WTC11 (cell line): ENCODE data around the gene TFPT. TPM values are rescaled to one million over a fixed set of nuclear protein-coding genes. Genes with fewer than 3 reads are reported as not detected.

Source experiments
- ATAC-seq: fragments of 200-7000 bp; cut with Tn5 transposase; 2 replicates; pipeline ENCODE4 v1.10.0; 2021; ENCODE audit warnings: mild to moderate bottlenecking, moderate library complexity
- CTCF ChIA-PET: fragments of 300-600 bp; sonication (Branson Sonifier 250); formaldehyde crosslinking; loops from one replicate; lab custom pipeline; 2021; ENCODE audit warnings: antibody characterized with exemption; lab: Charles Lee
- POLR2A ChIA-PET: fragments of 350-600 bp; sonication (Branson Sonifier 250); formaldehyde crosslinking; loops from one replicate; lab custom pipeline; 2021; ENCODE audit warnings: antibody characterized with exemption; lab: Charles Lee
- DNase-seq: peaks from one replicate; pipeline ENCODE4 v3.0.0; 2021; ENCODE audit warnings: low spot score
- H3K27ac Mint-ChIP-seq: 2 replicates; pipeline ENCODE4 v1.8.0; 2021; ENCODE audit warnings: mixed read lengths
- H3K27me3 Mint-ChIP-seq: 2 replicates; pipeline ENCODE4 v1.8.0; 2021; ENCODE audit warnings: low read depth, mild to moderate bottlenecking, moderate library complexity, mixed read lengths
- H3K36me3 Mint-ChIP-seq: 2 replicates; pipeline ENCODE4 v1.8.0; 2021; ENCODE audit warnings: mixed read lengths
- H3K4me1 Mint-ChIP-seq: 2 replicates; pipeline ENCODE4 v1.8.0; 2022; ENCODE audit warnings: mixed read lengths
- H3K4me3 Mint-ChIP-seq: 2 replicates; pipeline ENCODE4 v1.8.0; 2021; ENCODE audit warnings: mild to moderate bottlenecking, moderate library complexity, mixed read lengths
- H3K9me3 Mint-ChIP-seq: 2 replicates; pipeline ENCODE4 v1.8.0; 2021; ENCODE audit warnings: mixed read lengths
- AFF4 ChIP-seq: sonication (generic); formaldehyde crosslinking; IDR thresholded peaks from 2 replicates; pipeline ENCODE4 v1.8.1; 2023; ENCODE audit warnings: mild to moderate bottlenecking, missing genetic modification reagents, borderline replicate concordance
- ATF1 ChIP-seq: sonication (generic); formaldehyde crosslinking; IDR thresholded peaks from 2 replicates; pipeline ENCODE4 v1.8.1; 2023; ENCODE audit warnings: mild to moderate bottlenecking, moderate library complexity, missing genetic modification reagents
- CREB1 ChIP-seq: sonication (generic); formaldehyde crosslinking; IDR thresholded peaks from 2 replicates; pipeline ENCODE4 v1.8.0; 2023; ENCODE audit warnings: mild to moderate bottlenecking, missing genetic modification reagents
- E2F1 ChIP-seq: sonication (generic); formaldehyde crosslinking; IDR thresholded peaks from 2 replicates; pipeline ENCODE4 v1.8.0; 2022; ENCODE audit warnings: mild to moderate bottlenecking, missing genetic modification reagents
- IRF2 ChIP-seq: sonication (generic); formaldehyde crosslinking; IDR thresholded peaks from 2 replicates; pipeline ENCODE4 v1.8.0; 2022; ENCODE audit warnings: low read depth, missing genetic modification reagents, borderline replicate concordance
- JUN ChIP-seq: sonication (generic); formaldehyde crosslinking; IDR thresholded peaks from 2 replicates; pipeline ENCODE4 v1.8.0; 2023; ENCODE audit warnings: mild to moderate bottlenecking, missing genetic modification reagents
- PRRX2 ChIP-seq: fragments of 250-450 bp; sonication (Bioruptor Pico); IDR thresholded peaks from 2 replicates; pipeline ENCODE4 v1.8.0; 2021; ENCODE audit warnings: mild to moderate bottlenecking
- TCF7 ChIP-seq: sonication (generic); formaldehyde crosslinking; IDR thresholded peaks from 2 replicates; pipeline ENCODE4 v1.8.0; 2022; ENCODE audit warnings: mild to moderate bottlenecking, low read depth, missing genetic modification reagents, moderate library complexity
- TEAD1 ChIP-seq: sonication (generic); formaldehyde crosslinking; IDR thresholded peaks from 2 replicates; pipeline ENCODE4 v1.8.0; 2022; ENCODE audit warnings: mild to moderate bottlenecking, missing genetic modification reagents
- ZMAT4 ChIP-seq: fragments of 250-450 bp; sonication (Bioruptor Pico); IDR thresholded peaks from 2 replicates; pipeline ENCODE4 v1.9.0; 2021; ENCODE audit warnings: mild to moderate bottlenecking
- ZNF219 ChIP-seq: sonication (generic); formaldehyde crosslinking; IDR thresholded peaks from 2 replicates; pipeline ENCODE4 v1.8.0; 2023; ENCODE audit warnings: missing genetic modification reagents, mild to moderate bottlenecking, borderline replicate concordance
- ZNF671 ChIP-seq: fragments of 250-450 bp; sonication (Bioruptor Pico); IDR thresholded peaks from 2 replicates; pipeline ENCODE4 v1.8.0; 2021; ENCODE audit warnings: mild to moderate bottlenecking
- total RNA-seq: library from RNA; stranded (reverse); gene quantifications from 3 replicates; pipeline ENCODE4 v1.2.3, GENCODE V29; 2021
- TF ChIP-seq, protein P1 (sequence below): sonication (generic); formaldehyde crosslinking; IDR thresholded peaks from 2 replicates; pipeline ENCODE4 v1.8.1; 2022; ENCODE audit warnings: missing genetic modification reagents, borderline replicate concordance
- TF ChIP-seq, protein P2 (sequence below): sonication (generic); formaldehyde crosslinking; IDR thresholded peaks from 2 replicates; pipeline ENCODE4 v1.8.0; 2022; ENCODE audit warnings: missing genetic modification reagents
- TF ChIP-seq, protein P3 (sequence below): sonication (generic); formaldehyde crosslinking; IDR thresholded peaks from 2 replicates; pipeline ENCODE4 v1.8.0; 2022; ENCODE audit warnings: mild to moderate bottlenecking, missing genetic modification reagents

TFPT gene
- total RNA-seq, 1 experiment from 2014 or later: 24.6 TPM

DNA sequence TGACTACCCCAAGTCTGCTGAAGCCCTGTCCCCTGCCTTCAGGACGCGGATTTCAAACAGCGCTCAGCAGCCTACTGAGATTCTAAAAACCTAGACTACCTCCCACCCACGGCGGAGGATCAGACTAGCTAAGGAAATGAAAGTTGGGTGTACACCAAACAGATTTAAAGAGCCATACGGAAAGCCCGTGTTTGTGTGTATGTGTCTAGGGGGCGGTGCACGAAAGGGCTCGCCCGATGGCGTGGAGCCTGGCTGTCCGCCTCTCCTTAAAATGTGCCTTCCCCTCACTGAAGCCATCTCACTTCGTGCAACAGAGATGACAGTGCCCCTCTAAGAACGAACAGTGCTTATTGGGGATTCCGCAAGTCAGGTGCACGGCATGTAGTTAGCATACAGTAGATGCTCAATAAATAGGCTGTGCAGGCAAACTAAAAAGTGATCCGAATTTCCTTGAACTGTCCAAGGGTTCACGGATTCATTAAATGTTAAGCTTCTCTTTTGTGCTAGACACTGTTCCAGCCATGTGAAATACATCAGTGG, 43.4 kb upstream of the TFPT start:
- Mint-ChIP-seq H3K4me3 (peak overlapping the region; percentile 100), H3K36me3 (peaks cover 27% of the 10 kb centered on the region), H3K27me3 (peaks cover 17% of the 10 kb centered on the region), H3K27ac (peak overlapping the region; percentile 94), H3K9me3 (no peaks in the 10 kb centered on the region), H3K4me1 (peaks cover 30% of the 10 kb centered on the region)
- TF ChIP-seq AFF4 (CRISPR knock-in tag): no peak
- no peak for TF ChIP-seq CREB1
- no peak for TF ChIP-seq ZMAT4 (CRISPR knock-in tag)
- no peak for TF ChIP-seq TEAD1
- no peak for TF ChIP-seq IRF2 (CRISPR knock-in tag)
- TF ChIP-seq, protein P1, sequence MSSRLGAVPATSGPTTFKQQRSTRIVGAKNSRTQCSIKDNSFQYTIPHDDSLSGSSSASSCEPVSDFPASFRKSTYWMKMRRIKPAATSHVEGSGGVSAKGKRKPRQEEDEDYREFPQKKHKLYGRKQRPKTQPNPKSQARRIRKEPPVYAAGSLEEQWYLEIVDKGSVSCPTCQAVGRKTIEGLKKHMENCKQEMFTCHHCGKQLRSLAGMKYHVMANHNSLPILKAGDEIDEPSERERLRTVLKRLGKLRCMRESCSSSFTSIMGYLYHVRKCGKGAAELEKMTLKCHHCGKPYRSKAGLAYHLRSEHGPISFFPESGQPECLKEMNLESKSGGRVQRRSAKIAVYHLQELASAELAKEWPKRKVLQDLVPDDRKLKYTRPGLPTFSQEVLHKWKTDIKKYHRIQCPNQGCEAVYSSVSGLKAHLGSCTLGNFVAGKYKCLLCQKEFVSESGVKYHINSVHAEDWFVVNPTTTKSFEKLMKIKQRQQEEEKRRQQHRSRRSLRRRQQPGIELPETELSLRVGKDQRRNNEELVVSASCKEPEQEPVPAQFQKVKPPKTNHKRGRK (CRISPR knock-in tag): no peak
- TF ChIP-seq ATF1 (CRISPR knock-in tag): no peak
- TF ChIP-seq, protein P2, sequence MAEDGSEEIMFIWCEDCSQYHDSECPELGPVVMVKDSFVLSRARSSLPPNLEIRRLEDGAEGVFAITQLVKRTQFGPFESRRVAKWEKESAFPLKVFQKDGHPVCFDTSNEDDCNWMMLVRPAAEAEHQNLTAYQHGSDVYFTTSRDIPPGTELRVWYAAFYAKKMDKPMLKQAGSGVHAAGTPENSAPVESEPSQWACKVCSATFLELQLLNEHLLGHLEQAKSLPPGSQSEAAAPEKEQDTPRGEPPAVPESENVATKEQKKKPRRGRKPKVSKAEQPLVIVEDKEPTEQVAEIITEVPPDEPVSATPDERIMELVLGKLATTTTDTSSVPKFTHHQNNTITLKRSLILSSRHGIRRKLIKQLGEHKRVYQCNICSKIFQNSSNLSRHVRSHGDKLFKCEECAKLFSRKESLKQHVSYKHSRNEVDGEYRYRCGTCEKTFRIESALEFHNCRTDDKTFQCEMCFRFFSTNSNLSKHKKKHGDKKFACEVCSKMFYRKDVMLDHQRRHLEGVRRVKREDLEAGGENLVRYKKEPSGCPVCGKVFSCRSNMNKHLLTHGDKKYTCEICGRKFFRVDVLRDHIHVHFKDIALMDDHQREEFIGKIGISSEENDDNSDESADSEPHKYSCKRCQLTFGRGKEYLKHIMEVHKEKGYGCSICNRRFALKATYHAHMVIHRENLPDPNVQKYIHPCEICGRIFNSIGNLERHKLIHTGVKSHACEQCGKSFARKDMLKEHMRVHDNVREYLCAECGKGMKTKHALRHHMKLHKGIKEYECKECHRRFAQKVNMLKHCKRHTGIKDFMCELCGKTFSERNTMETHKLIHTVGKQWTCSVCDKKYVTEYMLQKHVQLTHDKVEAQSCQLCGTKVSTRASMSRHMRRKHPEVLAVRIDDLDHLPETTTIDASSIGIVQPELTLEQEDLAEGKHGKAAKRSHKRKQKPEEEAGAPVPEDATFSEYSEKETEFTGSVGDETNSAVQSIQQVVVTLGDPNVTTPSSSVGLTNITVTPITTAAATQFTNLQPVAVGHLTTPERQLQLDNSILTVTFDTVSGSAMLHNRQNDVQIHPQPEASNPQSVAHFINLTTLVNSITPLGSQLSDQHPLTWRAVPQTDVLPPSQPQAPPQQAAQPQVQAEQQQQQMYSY (CRISPR knock-in tag): no peak
- TF ChIP-seq PRRX2 (CRISPR knock-in tag): no peak
- CTCF ChIA-PET: interaction anchor here (0.8 to 1.9 kb wide), 6 partner anchors 14 to 246 kb away, joined by 3 to 6 read pairs (median 5); partner anchors contain the start of gene MBOAT7
- no peak for DNase-seq
- POLR2A ChIA-PET: interaction anchor here (1.0 to 2.2 kb wide), 4 partner anchors 9 to 251 kb away, joined by 3 to 10 read pairs (median 3); partner anchors contain the start of gene CNOT3
- ATAC-seq: no peak

- DNase-seq: no peak
- Mint-ChIP-seq H3K27me3 (no peaks in the 10 kb centered on the region; the same call in 1 of the 2 replicates), H3K4me1 (peaks cover 19% of the 10 kb centered on the region), H3K27ac (no peak overlapping the region), H3K4me3 (no peak overlapping the region), H3K36me3 (peaks cover 38% of the 10 kb centered on the region)
- no peak for ATAC-seq
- POLR2A ChIA-PET: no interaction called here
- CTCF ChIA-PET: interaction anchor here (0.6 kb wide), 1 partner anchor 304 kb away, joined by 3 read pairs; no protein-coding TSS in a partner anchor
- no peak for TF ChIP-seq ZNF219 (CRISPR knock-in tag)
- no peak for TF ChIP-seq TCF7 (CRISPR knock-in tag)
- no peak for TF ChIP-seq E2F1 (CRISPR knock-in tag)
- no peak for TF ChIP-seq ATF1 (CRISPR knock-in tag)
- TF ChIP-seq JUN (CRISPR knock-in tag): no peak
- TF ChIP-seq ZNF671 (CRISPR knock-in tag): no peak
- TF ChIP-seq, protein P3, sequence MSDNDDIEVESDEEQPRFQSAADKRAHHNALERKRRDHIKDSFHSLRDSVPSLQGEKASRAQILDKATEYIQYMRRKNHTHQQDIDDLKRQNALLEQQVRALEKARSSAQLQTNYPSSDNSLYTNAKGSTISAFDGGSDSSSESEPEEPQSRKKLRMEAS (CRISPR knock-in tag): no peak
- TF ChIP-seq, all 79 proteins: peak for 0
- no peaks in the 10 kb centered on the region for H3K9me3 Mint-ChIP-seq
Measured at GRCh38 chr19:54156953-54157352, 41.5 kb upstream of the TFPT start.
